Measurements from ENCODE around the gene LRRC74B. TPM values are rescaled to one million over a fixed set of nuclear protein-coding genes. Genes with fewer than 3 reads are reported as not detected.
A peak's percentile ranks its signal among the peaks of the same experiment; 100 is the strongest.
"Not testable (repeated sequence)": the region's sequence is repeated elsewhere in the genome, so short reads cannot be mapped to it uniquely, and the experiment has no call there.

Gene LRRC74B, protein sequence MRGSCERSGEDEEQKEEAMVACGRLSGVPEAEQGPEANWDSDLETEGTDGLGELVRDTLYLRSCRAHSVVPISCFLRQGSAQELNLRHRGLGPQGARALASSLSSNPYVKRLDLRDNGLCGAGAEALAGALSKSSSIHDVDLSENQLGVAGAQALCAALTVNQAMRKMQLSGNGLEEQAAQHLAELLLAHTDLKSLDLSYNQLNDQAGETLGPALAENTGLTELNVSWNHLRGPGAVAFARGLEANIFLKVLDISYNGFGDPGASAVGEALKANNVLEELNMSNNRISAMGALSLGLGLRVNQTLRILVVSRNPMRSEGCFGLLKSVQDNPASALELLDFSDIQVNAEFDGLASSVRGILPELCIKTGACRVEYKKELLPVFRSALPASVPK
- not detected for total RNA-seq
- long read RNA-seq: 0 reads

DNA sequence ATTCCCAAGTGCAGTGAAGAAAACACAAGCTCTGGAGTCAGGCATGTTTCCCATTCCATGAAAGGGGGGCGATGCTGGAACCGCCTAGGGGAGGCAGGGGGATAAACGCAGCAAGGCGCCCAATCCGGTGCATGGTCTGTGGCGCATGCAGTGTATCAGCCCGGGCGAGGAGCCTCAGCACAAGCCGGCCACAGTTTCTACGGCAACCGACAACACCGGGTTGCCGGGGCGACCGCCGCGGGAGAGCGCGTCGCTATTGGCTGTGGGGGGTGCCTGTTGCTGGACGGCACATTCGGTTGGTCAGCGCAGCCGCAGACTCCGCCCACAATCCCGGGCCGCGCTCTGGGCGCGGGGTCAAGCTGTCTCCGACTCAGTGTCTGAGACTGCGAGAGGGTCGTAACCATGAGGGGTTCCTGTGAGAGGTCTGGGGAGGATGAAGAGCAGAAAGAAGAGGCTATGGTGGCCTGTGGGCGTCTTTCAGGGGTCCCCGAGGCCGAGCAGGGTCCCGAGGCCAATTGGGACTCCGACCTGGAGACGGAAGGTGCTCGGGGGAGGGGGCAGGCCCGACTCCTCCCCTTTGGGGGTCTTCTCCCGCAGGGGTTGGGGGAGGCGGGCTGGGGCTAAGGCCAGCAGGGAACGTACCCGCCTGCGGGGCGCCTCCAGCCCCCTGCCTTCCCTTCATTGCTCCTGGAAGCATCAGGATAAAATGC lies at the start of gene LRRC74B:
Gene LRRC74B, plus strand, starts transcription at position 362 of the 710 bp plus-strand sequence. Its CDS starts 41 bp downstream, at position 403.
- DNase-seq (ENCODE audit: low spot score): peak; percentile 89
- intact Hi-C loops (cut with DNase I): loop anchor here (5.0 kb wide), 1 partner anchor 33 kb away; no protein-coding TSS in a partner anchor

DNA sequence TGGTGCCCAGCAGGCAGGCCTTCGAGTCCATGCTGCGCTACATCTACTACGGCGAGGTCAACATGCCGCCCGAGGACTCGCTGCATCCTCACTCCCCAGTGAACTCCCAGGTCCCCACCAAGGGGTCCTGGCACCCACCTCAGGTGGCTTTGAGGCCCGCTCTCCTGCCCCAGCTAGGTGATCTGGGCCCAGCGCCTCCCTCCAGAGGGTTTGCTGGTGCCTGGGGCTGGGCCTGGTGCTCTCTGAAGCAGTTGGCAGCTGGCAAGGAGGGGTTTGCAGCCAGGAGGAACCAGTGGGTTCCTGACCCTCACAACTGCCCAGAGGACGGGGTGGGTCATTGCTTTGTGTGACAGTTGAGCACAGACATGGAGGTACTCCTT lies 49.7 kb upstream of the LRRC74B start:
- DNase-seq (ENCODE audit: low spot score): no peak
- intact Hi-C loops (cut with DNase I): no loop called here

DNA sequence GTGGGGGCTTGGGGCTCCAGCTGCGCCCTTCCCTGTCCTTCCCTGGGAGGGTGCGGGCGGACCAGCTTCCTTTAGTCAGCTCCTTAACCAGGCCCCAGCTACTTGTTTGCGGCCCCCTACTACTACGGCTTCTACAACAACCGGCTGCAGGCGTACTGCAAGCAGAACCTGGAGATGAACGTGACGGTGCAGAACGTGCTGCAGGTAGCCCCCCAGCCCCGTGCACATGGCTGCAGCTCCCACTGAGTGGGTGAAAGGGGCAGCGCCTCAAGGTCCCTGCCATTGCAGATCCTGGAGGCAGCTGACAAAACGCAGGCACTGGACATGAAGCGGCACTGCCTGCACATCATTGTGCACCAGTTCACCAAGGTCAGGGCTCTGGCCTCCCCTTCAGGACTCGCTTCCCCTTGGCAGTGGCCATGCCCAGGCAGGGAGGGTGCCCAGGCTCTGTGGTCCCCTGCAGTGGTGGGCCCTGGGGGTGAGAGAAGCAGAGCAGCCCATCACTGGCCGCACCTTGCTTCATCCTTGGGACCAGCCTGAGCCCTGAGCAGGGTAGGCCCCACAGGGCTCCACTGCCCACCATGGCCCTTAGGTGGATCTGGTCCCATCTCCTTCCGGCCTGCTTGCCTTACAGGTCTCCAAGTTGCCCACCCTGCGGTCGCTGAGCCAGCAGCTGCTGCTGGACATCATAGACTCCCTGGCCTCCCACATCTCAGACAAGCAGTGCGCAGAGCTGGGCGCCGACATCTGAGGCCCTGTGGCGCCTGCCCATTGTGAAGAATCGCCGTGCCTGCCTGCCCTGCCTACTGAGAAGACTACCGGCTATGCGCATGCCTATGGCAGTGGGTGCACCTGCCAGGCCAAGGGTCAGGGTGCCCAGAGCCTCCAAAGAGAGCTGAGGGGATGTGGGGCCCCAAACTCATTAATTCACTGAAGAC lies 48.9 kb upstream of the LRRC74B start:
- intact Hi-C loops (cut with DNase I): no loop called here
- no peak for DNase-seq (ENCODE audit: low spot score)

DNA sequence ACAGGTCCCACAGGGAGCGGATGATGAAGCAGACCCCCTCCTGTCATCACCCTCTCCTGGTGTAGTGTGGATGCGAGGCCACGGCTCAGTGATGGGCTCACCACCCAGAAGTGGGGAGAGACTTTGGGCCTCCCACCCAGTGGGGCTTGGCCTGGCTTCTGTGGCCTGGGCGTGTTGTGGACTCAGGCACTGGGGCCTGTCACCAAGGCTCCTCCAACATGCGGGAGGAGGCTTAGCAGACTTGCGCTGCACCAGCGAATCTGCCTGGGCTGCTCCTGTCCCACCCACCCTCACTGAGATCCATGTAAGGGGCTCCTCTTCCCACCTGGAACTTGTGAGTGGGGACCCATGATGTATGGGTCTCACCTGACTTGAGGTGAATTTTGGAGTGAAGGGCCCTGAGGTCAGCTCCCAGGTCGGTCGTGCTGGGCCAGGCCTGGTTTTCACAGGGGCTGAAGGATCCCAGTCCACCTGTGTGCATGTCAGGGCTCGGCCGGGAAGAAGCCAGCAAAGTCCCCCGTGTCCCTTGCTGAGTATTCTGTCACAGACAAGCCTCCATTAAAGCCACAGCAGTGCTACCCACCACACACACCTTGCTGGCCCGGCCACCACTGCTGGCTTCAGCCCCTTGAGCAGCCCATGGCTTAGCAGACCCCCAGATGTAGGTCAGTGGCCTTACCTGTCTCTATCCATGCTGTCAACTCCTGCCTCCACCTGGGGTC lies 48.0 kb upstream of the LRRC74B start:
- DNase-seq (ENCODE audit: low spot score): no peak

DNA sequence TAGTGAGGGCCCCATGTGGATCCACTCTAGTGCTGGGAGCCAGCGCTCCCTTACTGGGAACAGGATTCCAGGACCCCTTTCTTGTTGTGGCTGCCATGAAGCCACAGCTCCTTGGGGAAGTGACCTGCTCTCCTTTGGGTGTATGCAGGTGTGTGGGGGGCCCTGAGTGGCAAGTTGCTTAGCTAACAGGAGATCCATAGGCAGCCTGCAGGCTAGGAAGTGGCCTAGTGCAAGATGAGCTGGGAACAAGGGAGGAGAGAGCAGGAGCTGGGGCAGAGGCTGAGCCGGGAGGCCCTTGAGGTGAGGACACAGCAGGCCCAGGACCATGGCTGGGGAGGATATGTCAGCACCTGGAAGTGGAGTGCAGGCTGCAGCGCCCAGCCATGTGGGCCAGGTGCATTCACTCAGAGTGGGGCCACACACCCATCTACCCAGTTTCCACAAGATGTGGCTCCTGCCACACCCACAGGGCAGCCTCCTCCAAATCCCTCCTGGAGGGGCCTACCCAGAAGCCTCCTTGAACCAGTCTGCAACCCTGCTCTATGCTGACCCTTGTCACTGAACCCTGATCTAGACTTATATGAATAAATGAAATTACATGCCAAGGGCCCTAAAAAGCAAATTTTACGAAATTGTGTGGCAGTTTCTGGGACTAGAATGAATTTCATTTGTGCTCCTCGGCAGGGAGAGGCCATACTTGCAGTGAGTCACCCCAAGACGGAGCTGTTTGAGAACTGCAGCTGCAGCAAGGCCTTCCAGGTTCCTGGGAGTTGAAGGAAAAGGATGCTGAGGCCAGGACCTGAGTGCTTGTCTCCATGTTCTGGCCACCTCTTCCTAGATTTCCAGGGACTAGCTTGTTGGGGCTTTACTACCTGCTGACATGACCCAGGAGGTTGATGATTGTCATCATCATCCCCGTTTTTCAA lies 47.1 kb upstream of the LRRC74B start:
- intact Hi-C loops (cut with DNase I): no loop called here
- DNase-seq (ENCODE audit: low spot score): no peak

More for the DNA sequence above, 48.0 kb upstream of the LRRC74B start:
- intact Hi-C loops (cut with DNase I): no loop called here

DNA sequence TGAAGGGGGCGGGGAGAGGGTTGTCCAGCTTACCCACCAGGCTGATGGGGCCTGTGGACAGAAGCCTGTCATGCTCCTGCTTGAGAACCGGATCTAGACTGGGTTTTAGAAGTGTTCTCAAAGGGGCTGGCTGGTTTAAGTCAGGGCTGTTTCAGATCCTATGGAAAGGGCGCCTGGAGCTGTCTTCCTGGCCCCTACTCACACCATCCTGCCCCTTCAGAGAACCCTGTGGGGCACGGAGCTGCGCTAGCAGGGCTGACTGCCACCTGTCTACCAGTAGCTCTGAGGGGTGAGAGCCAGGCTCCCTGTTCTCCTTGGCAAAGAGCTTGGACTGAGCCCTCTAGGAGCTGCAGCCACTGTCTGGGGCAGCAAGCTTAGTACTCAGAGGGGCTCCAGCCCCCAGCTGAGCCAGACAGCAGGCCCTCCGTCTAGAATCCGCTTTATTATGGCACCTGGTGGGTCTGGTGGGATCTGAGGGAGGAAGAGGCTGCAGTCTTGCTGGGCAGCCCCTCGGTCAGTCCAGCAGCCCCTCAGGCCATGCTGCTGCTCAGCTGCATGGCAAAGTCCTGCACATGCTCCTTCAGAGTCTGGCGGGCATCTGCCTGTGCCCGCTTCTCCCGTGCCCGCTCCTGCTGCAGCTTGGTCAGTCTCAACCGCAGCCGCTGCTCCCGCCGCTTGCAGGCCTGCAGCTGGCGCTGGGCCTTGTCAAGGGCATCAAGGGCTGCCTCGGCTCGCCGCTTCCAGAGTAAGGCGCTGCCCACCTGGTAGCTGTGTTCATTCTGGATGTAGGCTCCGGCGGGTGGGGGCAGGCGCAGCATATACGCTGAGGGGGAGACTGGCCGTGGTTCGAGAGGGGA lies 46.2 kb upstream of the LRRC74B start:
- intact Hi-C loops (cut with DNase I): loop anchor here (5.0 kb wide), 1 partner anchor 82 kb away; the partner anchor contains the start of gene CRKL

DNA sequence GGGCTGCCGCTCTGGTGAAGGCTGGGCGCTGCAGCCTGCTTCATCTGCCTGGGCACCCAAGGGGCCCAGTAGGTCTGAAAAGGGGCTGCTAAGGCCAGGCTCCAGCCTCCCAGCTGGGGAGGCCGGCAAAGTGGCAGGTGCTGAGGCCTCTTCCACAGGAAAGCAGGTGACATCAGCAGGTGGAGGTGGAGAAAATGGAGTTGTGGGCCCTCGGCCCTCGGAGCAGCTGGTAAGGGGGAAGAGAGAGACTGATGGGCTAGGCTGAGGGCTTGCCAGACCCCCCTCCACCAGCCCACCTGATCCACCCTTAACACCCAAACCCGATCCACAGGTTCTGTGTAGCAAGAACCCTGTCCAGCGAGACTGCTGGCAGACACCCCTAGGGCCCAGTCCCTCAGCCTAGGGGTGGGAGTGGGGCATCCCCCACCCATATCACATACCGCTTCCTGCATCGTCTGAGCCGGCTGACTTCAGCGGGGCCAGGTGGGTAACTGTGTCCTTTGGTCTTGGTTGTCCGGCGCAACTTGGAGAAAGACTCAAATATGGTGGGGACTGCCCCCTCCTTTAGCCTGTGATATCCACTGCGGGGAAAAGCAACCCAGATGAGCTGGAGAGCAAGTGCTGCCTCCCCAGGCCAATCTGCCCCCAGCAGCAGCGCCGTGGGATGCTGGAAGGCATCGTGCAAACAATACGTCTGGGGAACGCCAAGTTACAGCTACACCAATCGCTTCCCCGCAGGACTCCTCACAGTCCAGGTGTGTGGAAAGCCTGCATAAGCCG lies 45.3 kb upstream of the LRRC74B start:
- no peak for DNase-seq (ENCODE audit: low spot score)
- intact Hi-C loops (cut with DNase I): loop anchor here (5.0 kb wide), 1 partner anchor 83 kb away; the partner anchor contains the start of gene CRKL

More for the DNA sequence above, 46.2 kb upstream of the LRRC74B start:
- DNase-seq (ENCODE audit: low spot score): no peak

DNA sequence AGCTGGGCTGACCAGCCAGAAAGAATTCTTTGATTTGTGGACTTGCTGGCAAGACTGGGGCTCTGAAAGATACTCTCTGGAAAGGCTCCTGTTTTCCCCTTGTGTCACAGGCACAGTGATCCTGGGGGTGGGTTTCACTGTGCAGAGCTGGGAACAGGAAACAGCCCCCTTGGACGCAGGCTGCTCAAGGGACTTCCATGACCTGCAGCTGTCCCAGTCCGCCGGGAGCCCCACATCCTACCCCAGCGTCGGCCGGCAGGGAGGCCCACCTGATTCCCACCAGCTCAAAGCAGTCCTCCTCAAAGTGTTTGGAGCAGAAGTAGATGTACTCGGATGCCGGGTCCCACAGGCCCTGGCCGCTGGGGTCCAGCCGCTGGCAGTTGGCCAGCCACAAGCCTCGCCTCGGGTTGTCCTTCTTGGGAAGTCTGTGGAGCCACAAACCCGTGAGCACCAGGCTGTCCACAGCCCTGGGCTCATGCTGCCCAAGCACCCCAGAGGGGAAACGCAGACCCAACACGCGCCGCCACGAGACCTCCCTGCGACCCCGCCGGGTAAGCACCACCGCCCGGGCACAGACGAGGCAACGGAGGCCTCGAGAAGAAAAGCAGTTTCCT lies 44.7 kb upstream of the LRRC74B start:
- intact Hi-C loops (cut with DNase I): loop anchor here (1.0 to 5.0 kb wide), 3 partner anchors 19 to 143 kb away; partner anchors contain the start of genes CRKL, LZTR1 and PI4KA
- no peak for DNase-seq (ENCODE audit: low spot score)

DNA sequence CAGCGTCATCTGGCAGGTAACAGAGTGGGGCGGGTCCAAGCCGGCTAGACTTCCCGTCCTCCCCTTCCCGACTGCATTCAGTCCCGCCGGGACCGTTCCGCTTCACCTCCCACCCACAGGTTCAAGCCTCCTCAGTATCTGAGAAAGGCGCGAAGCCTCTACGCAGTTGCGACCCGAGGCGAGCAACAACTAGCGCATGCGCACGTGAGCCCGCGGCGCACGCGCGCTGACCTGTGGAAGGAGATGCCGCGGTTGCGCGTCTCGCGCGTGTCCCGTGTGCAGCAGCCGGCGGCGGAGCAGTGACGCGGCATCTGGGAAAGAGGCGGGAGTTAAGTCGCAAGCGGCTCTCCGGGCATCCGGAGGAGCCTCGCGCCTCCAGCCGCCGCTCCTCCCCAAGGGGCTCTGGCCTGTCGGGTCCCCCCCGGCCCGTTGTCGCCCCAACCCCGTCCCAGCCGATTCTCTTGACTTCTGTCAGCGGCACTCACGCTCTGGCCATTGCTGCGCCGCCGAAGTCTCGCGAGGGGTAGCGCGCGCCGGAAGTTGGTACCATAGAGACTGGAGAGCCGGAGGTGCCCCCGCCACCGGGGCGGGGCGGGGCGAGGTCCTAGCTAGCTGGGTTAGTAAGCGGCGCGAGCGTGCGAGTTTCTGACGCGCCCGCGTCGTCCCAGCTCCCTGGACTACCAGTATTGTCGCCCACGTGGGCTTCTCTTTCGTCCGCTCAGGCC lies 44.0 kb upstream of the LRRC74B start, which contains the start of gene THAP7:
Gene THAP7, minus strand, starts transcription at position 518 of the 725 bp plus-strand sequence. Its CDS starts 207 bp downstream, at position 311.
- peak; percentile 97 for DNase-seq (ENCODE audit: low spot score)
- intact Hi-C loops (cut with DNase I): loop anchor here (1.0 to 5.0 kb wide), 3 partner anchors 19 to 143 kb away; partner anchors contain the start of genes CRKL, LZTR1 and PI4KA

DNA sequence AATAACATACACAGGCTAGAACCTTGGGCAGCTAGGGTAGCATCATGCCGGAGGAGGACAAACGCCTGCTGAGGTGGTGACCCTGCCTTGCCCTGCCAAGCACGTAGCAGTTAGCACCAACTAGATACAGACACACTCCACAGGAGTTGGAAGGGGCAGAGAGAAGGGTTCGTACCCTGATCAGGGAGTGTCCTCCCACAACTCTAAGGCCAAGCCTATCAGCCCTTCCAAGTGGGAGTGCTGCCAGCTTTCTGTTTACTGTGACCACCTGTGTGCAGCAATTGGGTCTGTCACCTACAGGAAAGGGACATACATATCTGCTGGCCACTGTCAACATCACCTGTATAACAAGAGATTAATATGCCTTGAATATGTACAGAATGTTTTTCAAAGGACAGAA lies 42.0 kb upstream of the LRRC74B start:
- intact Hi-C loops (cut with DNase I): loop anchor here (5.0 kb wide), 1 partner anchor 86 kb away; the partner anchor contains the start of gene CRKL
- no peak for DNase-seq (ENCODE audit: low spot score)

DNA sequence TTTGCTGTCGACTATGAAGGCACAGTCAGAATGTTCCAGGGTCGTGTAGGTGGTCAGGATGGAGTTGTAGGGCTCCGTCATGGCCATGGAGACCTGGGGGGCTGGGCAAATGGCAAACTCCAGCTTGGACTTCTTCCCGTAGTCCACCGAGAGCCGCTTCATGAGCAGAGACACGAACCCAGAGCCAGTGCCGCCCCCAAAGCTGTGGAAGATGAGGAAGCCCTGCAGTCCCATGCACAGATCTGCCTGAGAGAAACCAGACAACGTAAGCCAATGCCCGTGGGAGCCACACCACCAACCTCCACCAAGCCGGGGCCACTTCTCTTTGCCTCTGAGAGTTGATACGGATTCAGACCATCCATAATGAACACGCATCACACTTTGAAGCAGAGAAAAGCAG lies 36.5 kb upstream of the LRRC74B start:
- intact Hi-C loops (cut with DNase I); DNase-seq (ENCODE audit: low spot score): not testable (repeated sequence)

DNA sequence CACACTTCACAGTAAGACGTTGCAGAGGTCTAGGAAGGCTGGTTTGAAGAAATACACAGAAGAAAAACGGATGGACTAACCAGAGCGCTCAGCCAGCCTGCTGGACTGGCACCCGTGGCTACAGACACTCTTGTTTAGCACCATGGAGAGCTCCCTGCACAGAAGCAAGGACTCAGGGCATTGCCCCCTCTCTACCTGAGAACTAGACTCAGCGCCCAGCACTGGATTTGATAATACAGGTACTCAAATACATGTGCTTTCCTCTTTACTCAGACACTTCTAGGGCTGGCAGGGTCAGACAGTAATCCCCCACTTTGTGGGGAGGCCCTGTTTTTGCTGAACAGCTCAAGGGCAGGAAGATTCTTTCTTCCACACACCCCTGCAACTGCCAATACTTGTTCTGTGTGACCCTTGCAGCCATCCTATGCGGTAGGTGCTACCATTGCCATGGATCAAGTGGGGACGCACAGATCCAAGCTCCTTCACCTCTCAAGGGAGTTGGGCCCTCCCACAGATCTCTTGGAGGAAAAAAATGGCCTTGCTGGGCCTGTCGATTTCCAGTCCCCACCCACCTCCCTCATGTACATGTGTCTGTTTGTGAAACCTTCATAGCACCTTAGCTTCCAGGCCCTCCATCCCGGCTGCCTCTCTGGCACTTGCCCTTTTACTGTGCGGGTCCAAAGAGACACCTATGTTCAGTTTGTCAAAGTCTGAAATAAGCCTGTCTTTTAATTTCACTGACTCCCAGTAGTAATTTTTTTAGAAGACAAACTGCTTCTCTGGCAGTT lies 35.9 kb upstream of the LRRC74B start:
- no peak for DNase-seq (ENCODE audit: low spot score)
- intact Hi-C loops (cut with DNase I): loop anchor here (5.0 kb wide), 1 partner anchor 37 kb away; the partner anchor contains the start of gene LRRC74B

DNA sequence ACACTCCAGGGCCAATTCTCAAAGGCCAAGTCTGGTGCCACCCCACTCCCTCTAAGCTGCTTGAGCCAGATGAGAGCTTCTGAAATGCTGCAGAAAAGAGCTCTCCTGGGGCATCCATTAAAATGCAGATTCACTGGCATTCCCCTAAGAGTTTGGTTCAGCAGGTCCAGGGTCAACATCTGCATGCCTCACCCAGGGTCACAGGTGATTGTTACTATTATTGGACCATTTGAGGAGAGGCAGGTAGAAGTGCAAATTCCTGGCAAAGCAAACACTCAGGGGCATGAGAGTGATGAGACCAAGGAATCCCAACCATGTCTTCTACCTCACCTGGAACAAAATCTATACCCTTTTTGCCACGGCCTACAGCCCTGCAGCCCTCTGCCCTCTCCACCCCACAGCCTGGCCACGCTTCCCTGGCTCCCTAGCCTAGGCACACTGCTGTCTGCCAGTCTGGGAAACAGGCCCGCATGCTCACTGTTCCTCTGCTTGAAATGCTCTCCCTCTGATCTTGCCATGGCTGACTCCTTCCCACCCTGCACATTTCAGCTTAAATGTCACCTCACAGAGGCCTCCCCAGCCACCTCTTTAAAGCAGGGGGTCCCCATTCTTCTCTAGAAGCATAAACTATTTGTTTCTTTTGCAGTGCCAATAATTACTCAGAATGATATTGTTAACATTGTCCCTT lies 35.2 kb upstream of the LRRC74B start:
- intact Hi-C loops (cut with DNase I): loop anchor here (5.0 kb wide), 1 partner anchor 37 kb away; the partner anchor contains the start of gene LRRC74B
- no peak for DNase-seq (ENCODE audit: low spot score)

Measured in cardiac septum (tissue), 1 donor.